ENCODE results near the gene DNASE1L1.

DNA sequence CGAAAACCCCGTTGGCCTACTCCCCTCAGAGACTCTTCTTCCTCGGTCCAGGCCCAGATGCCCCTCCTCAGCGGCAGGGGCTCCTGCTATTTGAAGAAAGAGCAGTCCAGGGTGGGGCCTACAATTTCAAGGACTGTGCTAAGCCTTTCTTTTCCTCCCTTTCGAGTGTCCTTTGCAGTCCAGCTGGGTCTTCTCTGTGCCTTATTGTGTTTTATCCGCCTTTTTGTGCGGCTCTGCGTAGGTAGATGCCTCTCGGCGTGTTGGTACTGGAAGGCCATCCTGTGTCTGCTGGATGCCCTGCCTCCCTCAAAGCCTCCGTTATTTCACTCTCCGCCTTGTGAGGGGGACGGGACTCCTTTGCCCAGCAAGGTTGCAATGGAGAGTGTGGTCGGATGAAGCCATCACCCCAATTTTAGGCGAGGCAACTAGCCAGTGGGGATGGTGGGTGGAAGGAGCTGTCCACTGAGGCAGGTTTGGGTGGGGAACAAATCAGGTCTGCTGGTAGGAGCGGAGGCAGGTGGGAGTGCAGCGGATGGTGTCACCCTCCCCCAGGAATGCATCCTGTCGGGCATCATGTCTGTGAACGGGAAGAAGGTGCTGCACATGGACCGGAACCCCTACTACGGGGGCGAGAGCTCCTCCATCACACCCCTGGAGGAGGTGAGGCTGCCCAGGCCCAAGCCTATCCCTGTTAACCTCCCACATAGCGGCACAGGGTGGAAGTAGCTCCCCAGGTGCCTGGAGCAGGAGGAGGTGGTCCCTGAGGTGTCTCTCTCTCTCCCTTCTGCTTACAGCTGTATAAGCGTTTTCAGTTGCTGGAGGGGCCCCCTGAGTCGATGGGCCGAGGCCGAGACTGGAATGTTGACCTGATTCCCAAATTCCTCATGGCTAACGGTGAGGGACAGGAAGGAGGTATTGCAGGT, 29.2 kb upstream of the DNASE1L1 start:
- TF ChIP-seq, protein P1, sequence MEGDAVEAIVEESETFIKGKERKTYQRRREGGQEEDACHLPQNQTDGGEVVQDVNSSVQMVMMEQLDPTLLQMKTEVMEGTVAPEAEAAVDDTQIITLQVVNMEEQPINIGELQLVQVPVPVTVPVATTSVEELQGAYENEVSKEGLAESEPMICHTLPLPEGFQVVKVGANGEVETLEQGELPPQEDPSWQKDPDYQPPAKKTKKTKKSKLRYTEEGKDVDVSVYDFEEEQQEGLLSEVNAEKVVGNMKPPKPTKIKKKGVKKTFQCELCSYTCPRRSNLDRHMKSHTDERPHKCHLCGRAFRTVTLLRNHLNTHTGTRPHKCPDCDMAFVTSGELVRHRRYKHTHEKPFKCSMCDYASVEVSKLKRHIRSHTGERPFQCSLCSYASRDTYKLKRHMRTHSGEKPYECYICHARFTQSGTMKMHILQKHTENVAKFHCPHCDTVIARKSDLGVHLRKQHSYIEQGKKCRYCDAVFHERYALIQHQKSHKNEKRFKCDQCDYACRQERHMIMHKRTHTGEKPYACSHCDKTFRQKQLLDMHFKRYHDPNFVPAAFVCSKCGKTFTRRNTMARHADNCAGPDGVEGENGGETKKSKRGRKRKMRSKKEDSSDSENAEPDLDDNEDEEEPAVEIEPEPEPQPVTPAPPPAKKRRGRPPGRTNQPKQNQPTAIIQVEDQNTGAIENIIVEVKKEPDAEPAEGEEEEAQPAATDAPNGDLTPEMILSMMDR (IDR thresholded peaks at IDR 0.05) = no peak
- no peak for TF ChIP-seq POLR2A (IDR thresholded peaks at IDR 0.05)

Data from esophagus squamous epithelium (tissue), 4 donors.